Measurements from ENCODE around the gene A4GALT.

Gene A4GALT

DNA sequence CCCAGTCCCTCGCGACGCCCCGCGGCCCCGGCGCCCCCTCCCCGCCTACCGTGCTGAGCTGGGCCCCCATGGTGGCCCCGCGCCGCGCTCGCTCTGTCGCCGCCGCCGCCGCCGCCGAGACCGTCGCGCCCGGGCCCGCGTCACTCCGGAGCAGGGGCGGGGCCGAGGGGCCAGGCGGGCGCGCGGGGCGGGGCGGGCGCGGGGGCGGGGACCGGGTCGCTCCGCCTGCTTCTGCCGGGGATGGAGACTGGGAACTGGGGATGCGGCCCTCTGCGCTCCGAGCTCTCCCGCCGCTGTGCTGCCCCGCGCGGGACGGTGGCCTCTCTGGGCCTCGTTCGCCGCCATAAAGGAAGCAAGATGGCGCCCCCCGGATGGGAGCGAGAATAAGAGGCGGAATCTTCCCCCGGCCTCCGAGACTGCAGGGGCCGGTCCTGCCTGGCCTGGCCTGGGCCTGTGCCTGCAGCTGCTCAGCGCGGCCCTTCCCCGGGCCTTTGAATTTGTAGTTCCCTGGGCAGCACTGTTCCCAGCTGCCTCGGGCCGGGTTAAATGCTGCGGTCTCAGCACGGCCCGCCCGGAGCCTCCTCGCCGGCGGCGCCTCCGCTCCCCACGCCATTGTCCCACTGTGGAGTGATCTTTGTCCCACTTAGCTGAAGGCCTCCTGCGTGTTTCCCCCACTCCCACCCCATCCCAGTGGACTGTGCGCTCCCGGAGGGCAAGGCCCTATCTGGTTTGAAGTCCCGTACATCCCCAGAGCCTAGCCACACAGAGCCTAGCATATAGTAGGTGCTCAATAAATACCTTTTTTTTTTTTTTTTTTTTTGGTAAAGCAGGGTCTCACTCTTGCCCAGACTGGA, 71.2 kb downstream of the A4GALT start, which contains the start of gene CYB5R3:
TSS of gene CYB5R3 (minus strand) at position 147 of the 854 bp plus-strand sequence. CDS start at position 70, 77 bp downstream.
- DNase-seq (ENCODE audit: low read depth, low spot score) = peak; percentile 41

GRCh38 chr22:42648368-42649245, 72.1 kb downstream of the A4GALT start:
- no peak for DNase-seq (ENCODE audit: low read depth, low spot score)

DNA sequence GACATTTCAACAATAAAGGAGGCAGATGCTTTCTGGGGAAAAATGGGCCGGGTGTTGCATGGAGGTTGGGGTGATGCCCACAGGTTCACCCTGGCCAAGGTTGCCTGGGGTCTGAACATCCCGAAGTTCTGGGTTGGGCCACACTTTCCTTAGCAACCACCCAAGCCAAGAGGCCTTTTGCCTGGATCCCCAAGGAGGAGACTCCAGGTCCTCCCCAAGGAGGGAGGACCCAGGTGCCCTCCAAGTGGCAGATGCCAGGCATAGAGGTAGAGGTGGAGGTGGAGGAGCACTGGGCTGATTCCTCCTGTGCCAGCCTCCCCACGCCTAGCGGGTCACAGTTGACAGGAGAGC, 72.7 kb downstream of the A4GALT start:
- no peak for DNase-seq (ENCODE audit: low read depth, low spot score)

DNA sequence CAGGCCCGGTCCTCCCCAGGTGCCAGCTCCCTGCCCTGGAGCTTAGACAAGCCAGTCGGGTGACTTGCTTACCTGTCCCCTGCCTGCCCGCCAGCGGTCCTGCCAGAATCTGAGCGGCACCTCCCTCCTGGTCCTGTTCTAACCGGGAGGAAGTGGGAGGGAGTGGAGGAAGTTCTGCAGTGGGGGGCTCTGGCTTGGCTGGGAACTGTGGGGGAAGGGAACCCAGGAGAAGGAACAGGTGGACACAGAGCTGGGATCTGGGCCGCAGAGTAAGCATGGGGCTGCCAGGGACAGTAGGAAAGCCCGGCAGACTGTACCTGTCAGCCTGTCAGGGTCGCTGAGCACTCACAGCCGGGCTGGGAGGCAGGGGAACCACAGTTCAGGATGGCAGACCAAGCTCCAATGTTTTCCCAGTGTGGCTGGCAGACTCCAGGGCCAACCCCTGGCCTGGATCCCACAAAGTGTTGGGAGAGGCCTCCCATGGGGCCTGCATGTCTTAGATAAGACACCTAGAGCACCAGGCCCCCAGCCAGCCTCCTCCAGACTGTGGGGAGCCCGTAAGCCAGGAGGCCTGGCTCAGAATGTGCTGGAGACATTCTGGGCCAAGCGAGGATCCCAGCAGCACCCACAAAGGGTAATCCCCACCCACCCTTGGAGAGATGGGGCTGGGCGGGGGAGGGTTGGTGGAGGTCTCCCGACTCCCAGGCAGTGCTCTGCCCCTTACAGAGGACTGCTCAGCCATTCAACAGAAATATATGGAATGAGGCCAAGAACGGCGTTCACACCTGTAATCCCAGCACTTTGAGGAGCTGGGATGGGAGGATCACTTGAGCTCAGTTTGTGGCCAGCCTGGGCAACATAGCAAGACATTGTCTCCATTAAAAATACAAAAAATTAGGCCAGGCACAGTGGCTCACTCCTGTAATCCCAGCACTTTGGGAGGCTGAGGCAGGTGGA, 73.8 kb downstream of the A4GALT start:
- no peak for DNase-seq (ENCODE audit: low read depth, low spot score)

- no peak for DNase-seq (ENCODE audit: low read depth, low spot score)
These were observed 74.6 kb downstream of the A4GALT start for GRCh38 chr22:42645938-42646568.

DNA sequence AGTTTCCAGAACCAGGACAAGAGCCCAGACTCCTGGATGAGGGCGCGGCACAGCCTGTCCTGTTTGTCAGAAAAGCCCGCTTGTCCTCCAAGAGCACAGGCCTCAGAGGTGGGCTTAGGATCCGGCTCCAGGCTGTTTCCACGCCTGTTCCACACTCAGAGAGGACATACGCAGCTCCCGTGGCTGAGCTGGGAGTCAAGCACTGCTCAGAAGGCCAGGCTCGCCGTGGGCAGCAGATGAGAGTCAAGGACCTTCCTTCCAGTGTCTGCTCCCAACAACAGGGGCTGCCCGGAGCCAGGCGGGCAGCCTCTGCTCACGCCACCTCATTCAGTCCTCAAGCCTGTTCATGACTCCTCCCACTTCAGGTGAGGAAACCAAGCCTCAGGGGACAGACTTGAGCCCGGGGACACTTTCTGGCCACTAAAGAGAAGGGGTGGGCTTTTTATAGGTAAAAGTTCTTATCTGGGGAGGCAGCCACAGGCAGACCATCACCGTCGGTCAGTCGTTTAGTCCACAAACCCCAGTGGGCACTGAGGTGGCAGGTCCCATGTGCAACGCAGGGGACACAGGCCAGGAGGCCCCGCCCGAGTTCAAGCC, 75.2 kb downstream of the A4GALT start:
- no peak for DNase-seq (ENCODE audit: low read depth, low spot score)

DNA sequence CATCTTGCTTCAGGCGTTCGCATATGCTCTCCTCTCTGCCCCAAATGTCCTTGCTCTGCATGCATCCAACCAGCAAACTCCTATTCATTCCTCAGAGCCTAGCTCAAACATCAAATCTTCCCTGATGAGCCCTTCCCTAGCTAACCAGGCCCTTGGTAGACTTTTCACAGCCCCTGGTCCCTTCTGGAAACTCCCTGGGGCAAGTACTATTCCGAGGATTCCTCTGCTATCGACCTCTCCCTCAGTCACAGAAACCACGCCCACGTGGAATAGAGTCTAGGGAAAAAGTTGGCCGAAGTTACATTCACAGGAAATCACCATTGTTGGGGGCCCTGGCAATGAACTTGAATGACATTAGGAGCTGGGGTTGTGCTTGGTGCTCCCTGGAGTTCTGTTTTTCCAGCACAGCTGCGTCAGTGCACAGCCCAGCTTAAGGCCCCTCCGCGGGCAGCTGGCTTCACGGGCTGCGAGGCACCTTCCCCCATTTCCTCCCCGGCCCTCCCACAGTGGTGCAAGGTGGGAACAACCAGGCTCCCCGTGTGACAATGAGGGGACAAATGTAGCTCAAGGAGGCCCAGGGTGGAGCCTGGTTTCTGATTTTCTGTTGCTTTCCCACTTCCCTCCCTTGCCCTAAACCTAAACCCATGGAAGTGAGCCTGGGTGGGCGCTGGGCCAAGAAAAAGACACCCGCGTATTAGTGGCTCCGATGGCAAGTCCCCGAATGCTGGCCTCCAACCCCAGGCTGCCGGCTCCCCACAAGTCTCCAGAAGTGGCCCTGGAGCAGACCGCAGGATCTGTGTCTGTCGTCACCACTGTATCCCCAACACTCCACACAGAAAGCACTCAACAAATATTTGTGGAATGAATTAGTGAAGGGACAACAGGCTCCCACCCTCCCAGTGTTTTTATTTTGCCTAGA, 76.0 kb downstream of the A4GALT start:
- no peak for DNase-seq (ENCODE audit: low read depth, low spot score)

- DNase-seq (ENCODE audit: low read depth, low spot score) = no peak
These were observed 76.8 kb downstream of the A4GALT start for GRCh38 chr22:42643634-42644421.

- no peak for DNase-seq (ENCODE audit: low read depth, low spot score)
These were observed 77.7 kb downstream of the A4GALT start for GRCh38 chr22:42642806-42643633.

Data from activated CD4-positive, CD25-positive, alpha-beta regulatory T cell treated with anti-CD3 and anti-CD28 coated beads, Interleukin-2, amount 50 U/mL, for 16 hours (primary cell).